Heart left ventricle (tissue), 13 donors: ENCODE measurements around the gene SLC5A10.
"Not testable (repeated sequence)": the region's sequence is repeated elsewhere in the genome, so short reads cannot be mapped to it uniquely, and the experiment has no call there.

Source experiments
- CTCF ChIP-seq, 12 donors: fragments of 200-600 bp; sonication (generic) in 4 of 12; IDR thresholded peaks; one replicate each; pipeline versions ENCODE4 v1.5.0 to v1.8.0; 2018 to 2022; ENCODE audit warnings: antibody characterized with exemption in 12 of 12, mild to moderate bottlenecking in 5 of 12
- POLR2A ChIP-seq, 2 donors: fragments of 450-650 bp; IDR thresholded peaks; one replicate each; pipeline ENCODE4 v1.6.1; 2017; ENCODE audit warnings: antibody characterized with exemption in 2 of 2, mild to moderate bottlenecking in 2 of 2, moderate library complexity in 2 of 2
- donor health status: ischemic (EF 13 %, LVEDD 7.1; RV severe dilation, severe dysfunction).
- donor health status: DM: no; HTN: yes; CAD: no.
- donor health status: DM: no; HTN: no; CAD: no.
- donor health status: ischemic (EF 25% LVEDD 6.9; RV normal size, moderate dysfunction).
- donor health status: ischemic (EF 25% LVEDD 5.7; RV mildly dilated, moderate dysfunction).
- donor health status: ischemic (EF 35%, LVEDD 5.7; RV mildly dilated, moderate dysfunction).
- donor health status: nonischemic (EF 11% LVEDD 7.7; RV severe dilation, severe dysfunction).
- donor health status: DM: yes; HTN: yes; CAD: no.
- donor health status: PGD.
- donor health status: ischemic (EF 29% LVEDD 5.4; RV normal size, mild dysfunction).
- donor health status: nonischemic (EF 23%, LVEDD 6.1; RV moderate dilation, normal function).

GRCh38 chr17:18922596-18922995 is 29.4 kb upstream of the SLC5A10 start:
- TF ChIP-seq CTCF, POLR2A (IDR thresholded peaks at IDR 0.05): not testable (repeated sequence)
